GM21825 (cell line): ENCODE measurements around the gene TYW1.
A peak's percentile ranks its signal among the peaks of the same experiment; 100 is the strongest.
"Not testable (repeated sequence)": the region's sequence is repeated elsewhere in the genome, so short reads cannot be mapped to it uniquely, and the experiment has no call there.

Experiments used
- ATAC-seq: cut with Tn5 transposase; IDR thresholded peaks from one replicate; pipeline ENCODE4 v1.9.1; 2021; ENCODE audit warnings: mild to moderate bottlenecking, moderate library complexity; ENCODE audit not compliant: unreplicated experiment

The TYW1 gene

GRCh38 chr7:67184912-67185659 lies 188.5 kb downstream of the TYW1 start:
- not testable (repeated sequence) for ATAC-seq

- ATAC-seq = peak; percentile 69
Observed at GRCh38 chr7:67185660-67186129, 189.1 kb downstream of the TYW1 start.

GRCh38 chr7:67189160-67189559 lies 192.5 kb downstream of the TYW1 start:
- not testable (repeated sequence) for ATAC-seq

GRCh38 chr7:67189801-67190465 lies 193.3 kb downstream of the TYW1 start:
- ATAC-seq = not testable (repeated sequence)

GRCh38 chr7:67191002-67191720 lies 194.5 kb downstream of the TYW1 start:
- ATAC-seq = not testable (repeated sequence)

GRCh38 chr7:67192123-67192702 lies 195.6 kb downstream of the TYW1 start:
- ATAC-seq = not testable (repeated sequence)

GRCh38 chr7:67192889-67193613 lies 196.4 kb downstream of the TYW1 start:
- ATAC-seq = not testable (repeated sequence)

GRCh38 chr7:67196176-67196575 lies 199.5 kb downstream of the TYW1 start:
- ATAC-seq = not testable (repeated sequence)

- ATAC-seq = not testable (repeated sequence)
Observed at GRCh38 chr7:67198865-67199526, 202.4 kb downstream of the TYW1 start.

- ATAC-seq = not testable (repeated sequence)
Observed at GRCh38 chr7:67205772-67206171, 209.1 kb downstream of the TYW1 start.

- ATAC-seq = no peak
Observed at GRCh38 chr7:67206452-67206851, 209.8 kb downstream of the TYW1 start.

GRCh38 chr7:67208656-67209055 lies 212.0 kb downstream of the TYW1 start:
- not testable (repeated sequence) for ATAC-seq

GRCh38 chr7:67209256-67209655 lies 212.6 kb downstream of the TYW1 start:
- ATAC-seq = no peak

GRCh38 chr7:67210567-67210966 lies 213.9 kb downstream of the TYW1 start:
- no peak for ATAC-seq

- ATAC-seq = not testable (repeated sequence)
Observed at GRCh38 chr7:67211650-67212330, 215.2 kb downstream of the TYW1 start.

- not testable (repeated sequence) for ATAC-seq
Observed at GRCh38 chr7:67213038-67213437, 216.4 kb downstream of the TYW1 start.

- ATAC-seq = not testable (repeated sequence)
Observed at GRCh38 chr7:67223551-67223950, 226.9 kb downstream of the TYW1 start.

GRCh38 chr7:67226340-67226907 lies 229.8 kb downstream of the TYW1 start:
- ATAC-seq = not testable (repeated sequence)

- ATAC-seq = not testable (repeated sequence)
Observed at GRCh38 chr7:67226967-67227366, 230.3 kb downstream of the TYW1 start.
